Osteoblast (primary cell): ENCODE measurements around the gene FGF10. TPM values are rescaled to one million over a fixed set of nuclear protein-coding genes. Genes with fewer than 3 reads are reported as not detected.

Experiments used
- DNase-seq: peaks from one replicate; pipeline ENCODE4 v3.0.0; 2011; ENCODE audit warnings: low spot score, mixed read lengths; ENCODE audit not compliant: insufficient read length; ENCODE audit errors: missing footprints
- H2AFZ ChIP-seq: 2 replicates; pipeline ENCODE4 v1.6.0; 2011; ENCODE audit warnings: mild to moderate bottlenecking, low read length
- H3K27ac ChIP-seq: 2 replicates; pipeline ENCODE4 v1.5.1; 2011; ENCODE audit warnings: mild to moderate bottlenecking, low read depth, low read length, moderate library complexity
- H3K27me3 ChIP-seq: 2 replicates; pipeline ENCODE4 v1.6.0; 2012; ENCODE audit warnings: mild to moderate bottlenecking, control low read depth, inconsistent platforms, low read length, moderate library complexity; ENCODE audit not compliant: insufficient read depth
- H3K36me3 ChIP-seq: 2 replicates; pipeline ENCODE4 v1.5.1; 2011; ENCODE audit warnings: mild to moderate bottlenecking, low read length, control low read depth, moderate library complexity; ENCODE audit not compliant: insufficient read depth
- H3K4me1 ChIP-seq: 2 replicates; pipeline ENCODE4 v1.5.1; 2011; ENCODE audit warnings: mild to moderate bottlenecking, low read length, control low read depth, moderate library complexity; ENCODE audit not compliant: insufficient read depth
- H3K4me2 ChIP-seq: 2 replicates; pipeline ENCODE4 v1.6.0; 2011; ENCODE audit warnings: mild to moderate bottlenecking, low read length; ENCODE audit not compliant: insufficient read depth
- H3K4me3 ChIP-seq: fragments of 200-600 bp; sonication (generic); 3 replicates; pipeline ENCODE4 v1.5.1; 2012; ENCODE audit warnings: mild to moderate bottlenecking, low read length, inconsistent platforms; ENCODE audit not compliant: insufficient read depth
- H3K79me2 ChIP-seq: 2 replicates; pipeline ENCODE4 v1.6.0; 2012; ENCODE audit warnings: mild to moderate bottlenecking, low read length, control low read depth, inconsistent platforms; ENCODE audit not compliant: insufficient read depth
- H3K9me3 ChIP-seq: 2 replicates; pipeline ENCODE4 v1.5.1; 2011; ENCODE audit warnings: low read depth, low read length, control low read depth
- H4K20me1 ChIP-seq: 2 replicates; pipeline ENCODE4 v1.6.0; 2012; ENCODE audit warnings: mild to moderate bottlenecking, low read length, control low read depth; ENCODE audit not compliant: insufficient read depth
- CTCF ChIP-seq: IDR thresholded peaks from 2 replicates; pipeline ENCODE4 v1.5.1; 2011; ENCODE audit warnings: mild to moderate bottlenecking, low read depth, low read length, moderate library complexity; ENCODE audit errors: extremely low read depth
- total RNA-seq: library from RNA; depleted of rRNA; stranded (reverse); fragments of >200 nt; gene quantifications from 2 replicates; pipeline ENCODE4 v1.2.3, GENCODE V29; 2012

The FGF10 gene
- 1.4 and 1.8 TPM in 2 replicates for total RNA-seq

GRCh38 chr5:44389090-44389822 lies at the start of gene FGF10:
TSS of gene FGF10 (minus strand) at chr5:44389420. CDS start at chr5:44388682, 738 bp downstream.
- H3K27ac ChIP-seq, result no peak within 1 kb of the TSS
- peak within 1 kb of the TSS; percentile 68 for H3K4me3 ChIP-seq
- H3K4me1 ChIP-seq, result peaks cover 9% of the 10 kb centered on the region
- no peak for TF ChIP-seq CTCF
- no peaks in the 10 kb centered on the region for H3K9me3 ChIP-seq
- no peaks in the 10 kb centered on the region for H4K20me1 ChIP-seq
- peak within 1 kb of the TSS; percentile 85 for H2AFZ ChIP-seq
- H3K36me3 ChIP-seq, result no peaks in the 10 kb centered on the region
- H3K27me3 ChIP-seq, result peaks cover 23% of the 10 kb centered on the region
- peak; percentile 62 for DNase-seq
- peak within 1 kb of the TSS; percentile 80 for H3K4me2 ChIP-seq
- H3K79me2 ChIP-seq, result no peaks in the 10 kb centered on the region

DNA sequence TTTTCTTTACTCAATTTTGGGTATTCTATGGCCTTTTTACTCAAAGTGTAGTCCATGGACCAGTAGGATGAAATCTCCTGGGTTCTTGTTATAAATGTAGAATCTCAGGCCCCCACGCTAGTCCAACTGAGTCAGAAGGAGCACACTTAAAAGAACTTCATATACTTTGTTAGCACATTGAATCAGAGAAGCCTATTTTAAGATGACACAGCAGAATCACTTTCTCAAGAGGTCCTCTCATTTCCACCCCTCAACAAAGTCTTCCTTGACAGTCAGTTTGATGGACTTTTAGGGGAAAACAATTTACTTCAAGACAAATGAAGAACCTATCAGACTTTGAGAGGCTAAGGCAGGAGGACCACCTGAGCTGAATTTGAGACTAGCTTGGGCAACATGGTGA lies 37.7 kb upstream of the FGF10 start:
- no peaks in the 10 kb centered on the region for H4K20me1 ChIP-seq
- H3K27ac ChIP-seq, result no peak overlapping the region
- no peak overlapping the region for H3K4me2 ChIP-seq
- H3K9me3 ChIP-seq, result peaks cover 4% of the 10 kb centered on the region
- no peak overlapping the region for H2AFZ ChIP-seq
- no peaks in the 10 kb centered on the region for H3K36me3 ChIP-seq
- TF ChIP-seq CTCF, result no peak
- no peak overlapping the region for H3K4me3 ChIP-seq
- no peaks in the 10 kb centered on the region for H3K27me3 ChIP-seq
- H3K79me2 ChIP-seq, result no peaks in the 10 kb centered on the region
- DNase-seq, result no peak
- H3K4me1 ChIP-seq, result no peaks in the 10 kb centered on the region

DNA sequence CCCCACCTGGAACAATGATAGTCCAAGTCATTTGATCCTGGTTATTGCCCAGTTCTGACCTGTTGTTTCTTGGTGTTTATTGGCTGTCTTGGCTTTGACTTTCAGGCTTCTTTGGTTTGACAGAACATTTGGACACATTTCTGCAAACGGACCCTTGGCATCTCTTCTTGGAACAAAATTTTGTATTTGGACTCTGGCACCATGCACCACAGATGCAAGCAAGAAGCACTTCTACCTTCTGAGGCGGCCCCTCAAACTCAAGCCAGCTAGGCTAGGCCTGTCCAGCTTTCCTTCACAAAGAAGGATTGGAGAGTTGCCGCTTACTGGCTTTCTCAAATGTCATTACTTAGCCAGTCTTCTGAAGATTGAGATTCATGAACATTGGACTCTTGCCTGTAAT lies 23.1 kb upstream of the FGF10 start:
- no peaks in the 10 kb centered on the region for H3K27me3 ChIP-seq
- H3K4me2 ChIP-seq, result no peak overlapping the region
- H3K79me2 ChIP-seq, result no peaks in the 10 kb centered on the region
- DNase-seq, result no peak
- H3K4me1 ChIP-seq, result no peaks in the 10 kb centered on the region
- H3K9me3 ChIP-seq, result no peaks in the 10 kb centered on the region
- H3K27ac ChIP-seq, result no peak overlapping the region
- H3K4me3 ChIP-seq, result no peak overlapping the region
- no peaks in the 10 kb centered on the region for H3K36me3 ChIP-seq
- no peak for TF ChIP-seq CTCF
- H4K20me1 ChIP-seq, result no peaks in the 10 kb centered on the region
- no peak overlapping the region for H2AFZ ChIP-seq

GRCh38 chr5:44402084-44402483 lies 12.9 kb upstream of the FGF10 start:
- Histone ChIP-seq H3K27ac (no peak overlapping the region), H3K79me2 (no peaks in the 10 kb centered on the region), H3K4me1 (no peaks in the 10 kb centered on the region), H4K20me1 (no peaks in the 10 kb centered on the region), H3K27me3 (no peaks in the 10 kb centered on the region), H3K36me3 (no peaks in the 10 kb centered on the region), H2AFZ (no peak overlapping the region), H3K4me2 (no peak overlapping the region), H3K4me3 (no peak overlapping the region), H3K9me3 (no peaks in the 10 kb centered on the region)
- TF ChIP-seq CTCF, result no peak
- DNase-seq, result no peak
